Posterior vena cava (tissue), 2 donors: ENCODE results near the gene PGBD1. TPM values are rescaled to one million over a fixed set of nuclear protein-coding genes. Genes with fewer than 3 reads are reported as not detected.

Experiments
- total RNA-seq, 2 donors: library from RNA; stranded (reverse); fragmentation: NEBNext Ultra II Directional; extraction: Animal tissue kit (Norgen Biotek cat#: 25700); gene quantifications; one replicate each; pipeline ENCODE4 v1.2.1, GENCODE V29; 2021
- donor health status: DM: yes; HTN: yes; CAD: no.
- donor health status: DM: yes; HTN: yes; CAD: no.

PGBD1 gene
- total RNA-seq, 2 donors from 2014 or later = 6.0 to 6.4 TPM

Other genes with a start within 250 kb of the PGBD1 start
- under 1 TPM; 0.42 to 0.48 TPM for gene ZNF165, start 201.0 kb upstream of the PGBD1 start, total RNA-seq
- 1 to 10 TPM; 4.8 to 5.3 TPM for gene ZSCAN16, start 157.0 kb upstream of the PGBD1 start, total RNA-seq
- 10 to 100 TPM; 16.9 to 18.6 TPM for gene ZKSCAN8, start 139.7 kb upstream of the PGBD1 start, total RNA-seq
- gene ZSCAN9, start 56.3 kb upstream of the PGBD1 start, total RNA-seq = 10 to 100 TPM in 1 of 2 donors, 1 to 10 TPM in 1; 9.2 to 10.4 TPM
- 1 to 10 TPM; 3.1 to 5.6 TPM for gene ZKSCAN4, start 29.3 kb upstream of the PGBD1 start, total RNA-seq
- 1 to 10 TPM; 2.7 to 2.8 TPM for gene NKAPL, start 22.3 kb upstream of the PGBD1 start, total RNA-seq
- gene ZSCAN26, start 14.4 kb upstream of the PGBD1 start, total RNA-seq = 10 to 100 TPM; 15.8 to 18.8 TPM
- gene ZSCAN31, start 54.6 kb downstream of the PGBD1 start, total RNA-seq = 10 to 100 TPM; 13.1 to 14.6 TPM
- gene ZKSCAN3, start 68.4 kb downstream of the PGBD1 start, total RNA-seq = 1 to 10 TPM; 4.0 to 4.5 TPM
- gene ZSCAN12, start 118.2 kb downstream of the PGBD1 start, total RNA-seq = 1 to 10 TPM; 4.2 to 5.0 TPM
- 1 to 10 TPM; 2.0 to 2.8 TPM for gene ZSCAN23, start 161.9 kb downstream of the PGBD1 start, total RNA-seq
- not detected for gene GPX6, start 234.2 kb downstream of the PGBD1 start, total RNA-seq
- not detected for gene GPX5, start 244.3 kb downstream of the PGBD1 start, total RNA-seq